ENCODE data around the gene DMRTB1.

The DMRTB1 gene

DNA sequence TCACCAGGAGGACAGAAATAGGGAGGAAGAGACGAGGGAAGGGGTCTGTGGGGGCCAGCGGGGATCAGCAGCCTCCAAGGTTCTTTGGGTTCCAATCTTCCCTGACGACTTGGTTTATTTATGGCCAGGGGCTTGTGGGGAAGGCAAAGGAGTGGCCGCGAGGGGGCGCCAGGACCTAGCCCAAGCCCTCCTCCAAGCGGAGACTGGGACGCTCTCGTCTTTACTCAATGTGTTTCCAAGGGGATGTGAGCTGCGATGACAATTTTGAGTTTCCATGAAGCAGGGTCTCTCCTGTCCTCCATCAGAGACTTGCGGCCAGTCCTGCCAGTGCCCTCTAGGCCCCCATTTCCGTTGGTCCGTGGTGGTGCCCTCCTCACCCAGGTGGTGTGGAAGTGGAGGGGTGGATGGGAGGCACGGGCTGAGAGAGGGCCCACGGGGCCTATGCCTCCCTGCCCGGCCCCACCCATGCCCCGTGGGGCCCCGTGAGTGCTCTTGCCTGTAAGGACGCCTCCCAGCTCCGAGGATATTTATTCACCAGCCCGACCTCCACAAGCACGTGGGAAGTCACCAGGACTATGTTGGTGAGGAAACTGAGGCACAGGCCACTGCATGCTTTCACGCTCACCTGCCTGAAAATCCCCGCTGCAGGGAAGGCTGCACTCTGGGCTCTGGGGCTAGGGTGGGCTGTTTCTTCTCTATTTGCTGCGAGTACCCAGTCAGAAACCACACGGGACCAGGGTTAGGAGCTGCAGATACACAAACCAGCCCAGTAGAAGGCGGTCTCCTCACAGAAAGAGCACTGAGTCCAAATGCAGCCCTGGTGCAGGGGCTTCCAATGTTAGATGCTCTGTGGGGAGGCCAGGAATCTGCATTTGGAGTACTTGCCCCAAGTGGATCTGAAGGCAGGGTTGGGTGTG, 26.5 kb downstream of the DMRTB1 start:
- no peak for DNase-seq (ENCODE audit: low read depth, low spot score)

DNA sequence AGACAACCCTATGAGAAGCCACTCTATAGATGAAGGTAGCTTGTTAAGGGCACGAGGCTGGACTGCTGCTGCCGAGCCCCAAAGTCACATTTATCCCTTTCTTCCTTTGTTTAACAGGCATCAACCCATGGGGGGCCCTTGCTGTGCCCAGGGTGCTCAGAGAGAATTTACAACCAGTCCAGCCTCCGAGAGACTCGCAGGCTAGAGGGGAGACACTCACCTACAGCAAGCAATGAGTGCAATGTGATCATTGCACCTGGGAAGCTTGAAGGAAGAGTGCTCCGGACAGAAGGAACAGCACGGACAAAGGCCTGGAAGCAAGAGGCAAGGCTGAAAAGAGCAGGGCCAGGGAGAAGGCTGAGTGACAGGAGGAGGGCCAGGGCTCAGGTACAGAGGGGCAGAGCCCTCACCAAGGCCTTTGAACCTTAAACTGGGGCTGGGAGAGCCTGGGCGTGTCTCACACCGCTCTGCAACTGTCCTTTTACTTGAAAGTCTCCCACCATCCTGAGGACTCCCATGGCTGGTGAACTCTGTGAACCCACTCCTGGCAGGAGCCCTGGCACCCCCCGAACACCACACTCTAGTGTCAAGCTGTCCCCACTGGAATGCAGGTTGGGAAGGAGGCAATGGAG, 27.3 kb downstream of the DMRTB1 start:
- no peak for DNase-seq (ENCODE audit: low read depth, low spot score)

- no peak for DNase-seq (ENCODE audit: low read depth, low spot score)
These were observed 31.2 kb downstream of the DMRTB1 start for GRCh38 chr1:53490351-53490750.

DNA sequence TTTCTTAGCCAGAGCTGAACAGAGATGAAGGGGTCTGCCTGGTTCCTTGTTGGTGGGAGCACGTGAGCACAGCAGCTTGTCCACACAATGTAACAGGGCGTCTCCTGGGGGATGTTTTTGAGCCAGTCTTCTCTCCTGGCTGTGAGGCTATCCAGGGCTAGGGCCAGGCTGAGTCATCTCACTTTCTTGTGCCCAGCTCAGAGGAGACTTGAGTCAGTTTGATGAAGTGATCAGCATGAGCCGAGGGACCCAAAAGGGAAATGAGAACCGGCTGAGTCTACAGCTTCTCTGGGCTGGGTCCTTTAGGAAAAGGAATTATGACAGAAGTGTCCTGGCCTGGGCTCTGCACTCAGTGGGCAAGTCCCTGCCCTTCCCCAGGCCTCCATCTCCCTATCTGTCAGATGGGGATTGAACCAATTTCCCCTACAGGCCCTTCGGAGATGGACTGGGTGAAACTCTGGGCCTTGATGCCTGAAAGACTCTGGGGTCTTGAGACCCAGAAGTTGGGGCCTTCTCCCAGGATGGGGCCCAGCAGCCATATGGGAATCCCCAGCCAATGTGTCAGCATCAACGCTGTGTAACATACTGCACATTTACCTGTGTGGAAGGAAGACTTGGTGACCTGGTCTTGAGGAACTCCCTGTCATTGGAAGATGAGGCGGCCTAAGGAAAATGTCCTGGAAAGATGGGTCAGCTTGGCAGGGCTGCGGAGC, 36.6 kb downstream of the DMRTB1 start:
- no peak for DNase-seq (ENCODE audit: low read depth, low spot score)

GRCh38 chr1:53498555-53499131, 39.4 kb downstream of the DMRTB1 start:
- DNase-seq (ENCODE audit: low read depth, low spot score) = no peak

- no peak for DNase-seq (ENCODE audit: low read depth, low spot score)
These were observed 40.3 kb downstream of the DMRTB1 start for GRCh38 chr1:53499257-53500203.

DNA sequence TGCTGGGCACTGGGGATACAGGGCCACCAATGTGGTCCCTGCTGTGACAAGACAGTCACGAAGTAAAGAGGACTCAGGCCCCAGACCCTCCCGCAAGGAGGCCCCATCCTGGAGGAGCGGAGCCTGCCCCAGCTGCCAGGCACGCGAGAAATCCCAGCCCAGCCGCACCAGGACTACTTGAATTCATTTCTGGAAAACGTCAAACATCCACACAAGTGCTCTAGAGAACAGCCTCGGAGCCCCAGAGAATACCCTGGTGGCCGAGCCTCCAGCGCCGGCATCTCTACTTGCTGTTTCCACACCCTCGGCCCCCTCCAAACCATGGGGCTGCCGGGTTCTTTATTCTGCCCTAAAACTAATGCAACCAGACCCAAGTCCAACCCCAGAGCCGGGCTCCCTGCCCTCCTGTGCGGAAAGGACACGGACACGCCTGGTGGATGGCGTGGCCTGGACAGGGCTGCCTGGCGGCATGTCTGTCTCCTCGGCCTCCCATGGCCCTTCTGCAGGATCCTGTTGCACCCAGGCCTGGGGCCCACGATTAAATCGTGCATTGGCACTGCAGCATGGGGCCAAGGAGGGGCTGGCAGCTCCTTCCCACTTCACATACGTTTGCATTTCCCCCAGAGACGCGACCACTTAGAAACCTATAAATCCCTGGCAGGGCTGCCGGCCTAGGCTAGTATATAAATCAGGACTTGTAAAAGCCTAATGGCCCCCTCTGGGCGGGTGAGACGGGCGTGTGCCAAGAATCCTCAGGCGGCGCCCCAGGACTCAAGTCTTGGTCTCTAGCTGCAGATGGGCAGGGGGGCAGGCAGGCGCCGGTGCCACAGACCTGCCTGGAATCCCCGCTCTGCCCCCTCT, 41.2 kb downstream of the DMRTB1 start:
- DNase-seq (ENCODE audit: low read depth, low spot score) = no peak

- DNase-seq (ENCODE audit: low read depth, low spot score) = no peak
These were observed 42.1 kb downstream of the DMRTB1 start for GRCh38 chr1:53501065-53502005.

- no peak for DNase-seq (ENCODE audit: low read depth, low spot score)
These were observed 43.6 kb downstream of the DMRTB1 start for GRCh38 chr1:53502641-53503432.

- no peak for DNase-seq (ENCODE audit: low read depth, low spot score)
These were observed 44.4 kb downstream of the DMRTB1 start for GRCh38 chr1:53503433-53504217.

- no peak for DNase-seq (ENCODE audit: low read depth, low spot score)
These were observed 45.7 kb downstream of the DMRTB1 start for GRCh38 chr1:53504901-53505300.

GRCh38 chr1:53505401-53505800, 46.2 kb downstream of the DMRTB1 start:
- DNase-seq (ENCODE audit: low read depth, low spot score) = no peak

DNA sequence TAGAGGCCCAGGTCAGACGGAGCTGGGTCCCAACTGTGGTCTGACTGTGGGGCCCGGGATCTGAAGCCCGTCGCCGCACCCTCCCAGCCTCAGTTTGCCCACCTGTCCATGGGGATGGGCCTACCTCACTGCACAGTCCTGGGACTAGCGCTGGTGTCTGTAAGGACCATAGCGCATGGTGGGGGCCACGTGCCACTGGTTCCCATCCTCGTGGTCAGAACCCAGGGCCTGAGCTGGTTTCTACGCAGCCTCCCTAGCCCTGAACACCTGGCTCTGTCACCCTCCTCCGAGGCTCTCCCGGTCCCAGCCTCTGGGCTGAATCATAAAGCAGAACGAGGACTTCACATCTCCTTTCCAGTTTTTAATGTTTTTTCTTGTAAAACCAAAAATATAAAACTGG, 46.7 kb downstream of the DMRTB1 start:
- no peak for DNase-seq (ENCODE audit: low read depth, low spot score)

DNA sequence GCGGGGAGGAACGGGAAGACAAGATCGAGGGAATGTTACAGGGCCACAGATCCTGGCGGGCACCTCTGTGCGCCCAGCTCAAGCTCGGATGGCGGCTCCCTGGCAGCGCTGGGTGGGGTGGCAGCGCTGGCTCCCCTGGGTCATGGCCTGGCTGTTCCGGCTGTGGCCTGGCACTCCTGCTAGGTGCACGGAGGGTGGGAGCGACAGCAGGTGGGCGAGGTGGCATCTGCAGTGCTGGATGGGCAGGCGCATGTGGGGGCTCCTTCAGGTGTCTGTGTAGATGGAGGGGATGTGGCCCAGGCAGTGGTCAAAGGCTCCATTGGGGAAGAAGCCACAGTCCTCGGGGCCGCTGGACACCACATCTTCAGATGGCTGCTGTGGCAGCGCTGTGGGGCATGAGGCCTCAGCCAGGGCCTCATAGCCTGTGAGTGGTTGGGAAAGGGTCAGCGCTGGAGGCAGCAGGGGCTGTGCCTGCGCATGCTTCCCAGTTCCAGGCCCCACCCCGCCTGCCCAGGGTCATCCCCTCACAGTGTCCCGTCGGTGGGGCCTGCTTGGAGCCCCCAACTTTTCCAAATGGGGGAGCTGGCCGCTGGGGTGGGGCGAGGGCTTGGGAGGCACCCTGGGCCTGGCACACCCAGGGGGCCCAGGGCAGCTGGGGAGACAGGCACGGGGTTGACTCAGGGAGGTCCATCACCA, 47.3 kb downstream of the DMRTB1 start:
- no peak for DNase-seq (ENCODE audit: low read depth, low spot score)

DNA sequence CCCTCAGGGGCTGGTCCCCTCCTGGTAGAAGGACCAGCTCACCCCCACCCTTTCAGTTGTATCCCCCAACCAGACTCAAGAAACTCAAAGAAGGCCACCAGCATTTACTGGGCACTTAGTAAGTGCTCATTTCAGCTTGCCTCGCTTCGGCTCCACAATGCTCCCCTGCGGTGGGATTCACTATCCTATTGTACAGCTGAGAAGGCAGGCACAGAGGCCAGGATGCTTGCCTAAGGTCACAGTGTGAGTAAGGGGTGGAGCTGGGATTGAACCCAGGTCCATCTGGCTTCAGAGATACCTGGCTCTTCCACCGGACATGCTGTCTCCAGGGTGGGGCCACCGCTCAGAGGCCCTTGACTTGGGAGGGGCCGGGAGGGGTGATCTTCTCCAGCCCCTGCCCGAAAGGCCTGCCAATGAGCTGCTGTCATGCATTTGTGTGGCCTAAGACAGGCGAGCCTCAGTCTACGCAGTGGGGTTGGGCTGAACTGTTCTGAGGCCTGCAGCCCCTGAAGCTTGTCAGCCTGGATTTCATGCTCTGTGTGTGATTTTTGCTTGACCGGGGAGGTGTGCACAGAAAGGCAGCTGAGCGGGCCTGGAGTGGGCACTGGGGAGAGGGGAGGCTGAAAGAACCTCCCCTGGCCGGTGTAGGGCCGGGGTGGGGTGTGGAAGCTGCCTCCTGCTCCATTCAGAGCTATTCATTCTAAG, 48.1 kb downstream of the DMRTB1 start:
- DNase-seq (ENCODE audit: low read depth, low spot score) = no peak

Data from iPS DF 19.7 (cell line).